Small intestine (tissue), 7 donors: Measurements from ENCODE around the gene FAM13B. TPM values are rescaled to one million over a fixed set of nuclear protein-coding genes. Genes with fewer than 3 reads are reported as not detected.

Experiments
- DNase-seq, 2 donors: peaks; one replicate each; pipeline versions ENCODE4 v3.0.0 to v3.0.0-alpha.2; 2013
- FAIRE-seq: peaks from 2 replicates; lab custom pipeline; 2012; peaks lifted over from hg19 to GRCh38; lab: Jason Lieb, UNC
- H3K27ac ChIP-seq, 3 donors: one replicate each; pipeline ENCODE4 v1.5.1; 2013; ENCODE audit warnings: low read length in 2 of 3, mild to moderate bottlenecking in 2 of 3, control low read depth in 1 of 3, inconsistent platforms in 1 of 3, low read depth in 1 of 3, moderate library complexity in 1 of 3
- H3K27me3 ChIP-seq, 3 donors: one replicate each; pipeline ENCODE4 v1.6.1; 2013; ENCODE audit warnings: low read length in 3 of 3, inconsistent platforms in 1 of 3; ENCODE audit not compliant: control insufficient read depth in 3 of 3, insufficient read depth in 3 of 3
- H3K36me3 ChIP-seq, 3 donors: one replicate each; pipeline ENCODE4 v1.6.1; 2013; ENCODE audit warnings: low read length in 3 of 3, inconsistent platforms in 1 of 3, low read depth in 1 of 3, mild to moderate bottlenecking in 1 of 3, moderate library complexity in 1 of 3; ENCODE audit not compliant: control insufficient read depth in 3 of 3, insufficient read depth in 2 of 3
- H3K4me1 ChIP-seq, 3 donors: one replicate each; pipeline ENCODE4 v1.6.1; 2013; ENCODE audit warnings: low read length in 2 of 3, inconsistent platforms in 1 of 3, low read depth in 1 of 3, mild to moderate bottlenecking in 1 of 3, moderate library complexity in 1 of 3; ENCODE audit not compliant: control insufficient read depth in 3 of 3, insufficient read depth in 2 of 3
- H3K4me3 ChIP-seq, 3 donors: one replicate each; pipeline ENCODE4 v1.5.1; 2013; ENCODE audit warnings: low read length in 3 of 3, control low read depth in 1 of 3, inconsistent platforms in 1 of 3, low read depth in 1 of 3, mild to moderate bottlenecking in 1 of 3, moderate library complexity in 1 of 3
- H3K9me3 ChIP-seq, 2 donors: one replicate each; pipeline ENCODE4 v1.6.1; 2013; ENCODE audit warnings: low read depth in 1 of 2, low read length in 1 of 2; ENCODE audit not compliant: control insufficient read depth in 2 of 2, insufficient read depth in 1 of 2
- WGBS, 3 donors: extraction: QIAGEN DNeasy Blood & Tissue Kit; methylation state at CpG; one replicate each; pipeline ENCODE4 v1.1.7; 2013; 5-methylcytosine and 5-hydroxymethylcytosine counted together
- polyA plus RNA-seq, 4 donors: library from polyadenylated mRNA; stranded (reverse) in 3 of 4; unstranded in 1 of 4; fragments of 200-250 nt in 3 of 4; fragments of 120-200 nt in 1 of 4; gene quantifications; one replicate each; pipeline versions ENCODE4 v1.2.1 to v1.2.3, GENCODE V29; 2013
- donor health status: healthy with polysubstance abuse.
- donor health status: control.
- donor health status: control.
- donor health status: Bipolar disorder and iron deficiency.
- donor health status: healthy.

The FAM13B gene
- polyA plus RNA-seq, 4 donors, result 5.8 to 21.9 (median 8.8) TPM

DNA sequence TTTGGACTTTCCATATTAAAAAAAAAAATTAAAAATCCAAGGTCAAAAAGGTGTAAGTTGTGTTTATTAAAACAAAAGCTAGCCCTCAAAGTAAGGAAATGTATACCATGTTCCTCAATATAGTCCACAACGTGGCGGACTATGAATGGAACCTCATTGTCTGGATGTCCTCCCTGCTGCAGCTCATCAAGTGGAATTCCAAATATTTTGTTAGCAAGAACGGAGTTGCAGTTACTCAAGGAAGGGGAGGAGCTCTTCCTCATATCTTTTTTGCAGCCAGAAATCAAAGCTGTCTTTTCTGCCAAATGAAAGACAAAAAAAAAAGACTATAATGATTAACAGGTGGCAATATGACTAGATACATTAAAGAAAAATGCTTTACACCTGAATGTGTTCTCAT, 14.0 kb downstream of the FAM13B start:
- H3K4me1 ChIP-seq, result no peaks in the 10 kb centered on the region
- no peak for FAIRE-seq
- H3K9me3 ChIP-seq, result no peaks in the 10 kb centered on the region
- peaks cover 0 to 16% (median 9%) of the 10 kb centered on the region in 3 donors for H3K36me3 ChIP-seq
- 73 to 95% (median 84%) methylated on average over 3 of the region's 3 CpGs for WGBS, 3 donors
- no peaks in the 10 kb centered on the region for H3K27me3 ChIP-seq
- H3K27ac ChIP-seq, result no peak overlapping the region
- H3K4me3 ChIP-seq, result no peak overlapping the region
- DNase-seq, result no peak

DNA sequence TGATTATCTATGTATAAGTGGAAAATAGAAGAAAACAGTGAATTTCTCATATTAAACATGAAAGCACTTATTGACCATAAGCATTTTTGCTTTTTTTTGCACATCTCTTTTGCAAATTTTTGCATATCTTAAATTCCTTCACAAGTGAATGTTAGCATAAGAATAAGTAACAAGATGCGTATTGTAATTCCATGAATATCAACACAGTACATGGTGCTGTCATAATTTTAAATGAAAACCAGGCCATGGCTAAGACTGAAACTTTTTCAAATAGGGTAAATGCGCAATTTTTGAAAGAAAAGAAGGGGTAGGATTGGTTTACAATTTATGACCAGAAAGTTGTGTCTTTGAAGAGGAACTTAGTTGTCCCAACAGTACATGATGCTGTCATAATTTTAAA, 17.0 kb downstream of the FAM13B start:
- no peak for FAIRE-seq
- Histone ChIP-seq H3K9me3 (no peaks in the 10 kb centered on the region), H3K36me3 (peaks cover 3 to 21% (median 9%) of the 10 kb centered on the region in 3 donors), H3K4me1 (no peaks in the 10 kb centered on the region), H3K4me3 (no peak overlapping the region), H3K27ac (no peak overlapping the region), H3K27me3 (no peaks in the 10 kb centered on the region)
- no peak for DNase-seq
- WGBS, 3 donors, result 97 to 100% (median 97%) methylated on average over 2 of the region's 2 CpGs

DNA sequence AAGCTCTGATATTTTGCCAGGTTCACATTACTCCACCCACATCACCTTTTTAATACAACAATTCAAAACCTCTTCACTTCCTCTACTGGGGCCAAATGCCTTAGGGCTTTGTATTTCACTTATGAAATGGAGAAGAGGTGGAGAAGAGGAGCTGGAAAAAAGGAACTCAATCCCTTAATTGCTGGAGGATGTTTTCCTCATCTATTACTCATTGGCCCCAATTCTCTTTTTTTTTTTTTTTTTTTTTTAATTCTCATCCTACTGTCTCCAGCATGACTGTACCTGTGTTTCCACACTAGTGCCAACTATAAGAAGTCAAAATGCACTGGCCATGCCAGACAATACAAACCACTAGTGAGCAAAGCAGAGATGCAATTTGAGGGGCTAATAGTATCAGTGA, 20.9 kb downstream of the FAM13B start:
- DNase-seq, result no peak
- FAIRE-seq, result no peak

DNA sequence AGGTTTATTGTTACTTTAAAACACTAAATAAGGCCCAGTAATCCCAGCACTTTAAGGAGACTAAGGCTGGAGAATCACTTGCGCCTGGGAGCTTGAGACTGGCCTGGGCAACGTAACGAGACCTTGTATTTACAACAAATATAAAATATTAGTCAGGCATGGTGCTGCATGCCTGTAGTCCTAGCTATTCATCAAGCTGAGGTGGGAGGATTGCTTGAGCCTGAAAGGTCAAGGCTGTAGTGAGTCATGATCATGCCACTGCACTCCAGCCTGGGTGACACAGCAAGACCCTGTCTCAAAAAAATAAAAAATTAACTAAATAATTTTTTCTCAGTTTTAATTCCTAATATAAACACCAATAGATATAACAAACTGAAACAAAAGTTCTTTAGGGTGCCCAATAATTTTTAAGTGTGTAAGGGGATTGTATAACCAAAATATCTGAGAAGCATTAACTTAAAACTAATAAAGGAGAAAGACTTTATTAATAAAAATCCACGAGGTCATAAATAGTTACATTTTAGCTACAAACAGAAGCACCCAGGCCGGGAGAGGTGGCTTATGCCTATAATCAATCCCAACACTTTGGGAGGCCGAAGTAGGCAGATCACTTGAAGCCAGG, 32.7 kb downstream of the FAM13B start:
- Histone ChIP-seq H3K36me3 (peaks cover 3 to 32% (median 9%) of the 10 kb centered on the region in 3 donors), H3K27me3 (no peaks in the 10 kb centered on the region), H3K4me1 (no peaks in the 10 kb centered on the region), H3K9me3 (no peaks in the 10 kb centered on the region), H3K27ac (no peak overlapping the region), H3K4me3 (no peak overlapping the region)
- DNase-seq (no peak), FAIRE-seq (no peak)
- 87 to 88% (median 87%) methylated on average over 6 of the region's 6 CpGs for WGBS, 3 donors

More for the DNA sequence above, 20.9 kb downstream of the FAM13B start:
- H3K9me3 ChIP-seq, result no peaks in the 10 kb centered on the region
- no peak overlapping the region for H3K4me3 ChIP-seq
- H3K27ac ChIP-seq, result no peak overlapping the region
- H3K4me1 ChIP-seq, result no peaks in the 10 kb centered on the region
- no peaks in the 10 kb centered on the region for H3K27me3 ChIP-seq
- peaks cover 3 to 33% (median 11%) of the 10 kb centered on the region in 3 donors for H3K36me3 ChIP-seq

DNA sequence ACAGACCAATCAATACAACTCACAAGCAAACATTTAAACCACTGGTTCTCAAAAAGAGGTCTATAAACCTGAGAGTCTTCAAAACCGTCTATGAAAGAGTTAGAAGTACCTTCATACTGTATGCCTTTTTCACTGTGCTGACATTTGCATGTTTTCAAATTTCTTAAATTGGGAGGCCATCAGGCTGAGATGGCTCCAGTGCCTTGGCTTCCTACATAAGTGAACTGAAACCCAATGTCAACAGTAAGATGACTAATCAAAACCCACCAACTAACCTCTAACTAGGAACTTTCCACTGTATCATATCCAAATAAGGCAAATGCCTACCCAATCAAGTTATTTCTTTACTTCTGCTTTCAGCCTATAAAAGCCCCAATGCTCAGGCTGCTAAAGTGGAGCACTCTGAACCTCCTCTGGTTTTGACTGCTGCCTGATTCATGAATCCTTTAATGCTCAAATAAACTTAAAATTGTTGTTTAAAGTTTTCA, 35.1 kb downstream of the FAM13B start:
- H3K4me3 ChIP-seq, result no peak overlapping the region
- H3K27ac ChIP-seq, result no peak overlapping the region
- WGBS, 3 donors, result 82 to 90% (median 83%) methylated on average over 1 of the region's 1 CpG
- no peak for FAIRE-seq
- no peak for DNase-seq
- peaks cover 3 to 25% (median 3%) of the 10 kb centered on the region in 3 donors for H3K36me3 ChIP-seq
- H3K4me1 ChIP-seq, result no peaks in the 10 kb centered on the region
- no peaks in the 10 kb centered on the region for H3K27me3 ChIP-seq
- H3K9me3 ChIP-seq, result no peaks in the 10 kb centered on the region

DNA sequence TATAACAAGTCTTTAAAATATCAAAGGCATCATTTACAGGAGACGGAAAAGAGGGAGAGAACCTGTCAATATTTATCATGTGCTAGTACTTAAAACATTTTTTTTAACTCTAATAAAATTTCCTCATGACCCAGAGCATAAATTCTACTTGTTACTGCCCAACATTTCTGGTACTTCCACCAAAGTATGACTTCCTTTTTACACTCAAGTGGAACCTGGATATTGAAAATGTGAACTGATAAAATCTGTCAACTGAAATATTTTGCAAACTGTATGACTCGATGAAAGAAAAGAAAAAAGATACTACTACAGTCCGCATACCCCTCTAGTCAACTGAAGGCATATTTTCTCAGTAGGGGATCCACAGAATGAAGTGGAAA, 37.1 kb downstream of the FAM13B start:
- no peaks in the 10 kb centered on the region for H3K9me3 ChIP-seq
- no peaks in the 10 kb centered on the region for H3K4me1 ChIP-seq
- DNase-seq (no peak), FAIRE-seq (no peak)
- no peak overlapping the region for H3K27ac ChIP-seq
- H3K4me3 ChIP-seq, result no peak overlapping the region
- H3K36me3 ChIP-seq, result peaks cover 2 to 22% (median 3%) of the 10 kb centered on the region in 3 donors
- H3K27me3 ChIP-seq, result no peaks in the 10 kb centered on the region
- 76 to 82% (median 81%) methylated on average over 3 of the region's 3 CpGs for WGBS, 3 donors

DNA sequence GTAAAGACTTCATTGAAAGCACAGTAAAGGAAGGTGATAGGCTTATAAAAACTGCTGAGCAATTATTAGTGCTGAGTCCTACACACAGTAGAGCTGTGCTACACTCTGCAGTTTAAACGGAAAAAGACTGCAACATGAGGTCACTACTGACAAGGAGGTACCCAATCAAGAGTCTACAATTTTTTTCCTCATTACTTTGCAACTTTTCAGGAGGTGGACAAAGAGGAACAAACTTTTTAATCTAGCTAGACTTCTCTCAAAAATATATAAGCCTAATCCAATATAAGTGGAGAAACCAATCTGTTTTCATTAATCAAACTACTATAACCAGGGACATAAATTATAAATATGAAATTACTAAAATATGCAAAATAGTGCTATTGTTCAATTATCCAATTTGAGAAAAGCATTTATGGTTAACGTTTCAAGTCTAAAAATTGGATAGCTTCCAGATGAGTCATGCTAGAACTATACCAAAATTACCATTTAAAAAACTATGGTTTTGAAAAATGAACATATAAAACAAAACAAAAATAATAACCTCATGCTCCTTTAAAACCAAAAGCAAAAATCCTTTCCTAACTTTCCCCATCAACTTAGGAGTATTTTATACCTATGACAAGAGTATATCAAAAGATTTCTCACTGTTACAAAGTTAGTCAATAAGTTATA, 37.7 kb downstream of the FAM13B start:
- FAIRE-seq (no peak), DNase-seq (no peak)
- Histone ChIP-seq H3K9me3 (no peaks in the 10 kb centered on the region), H3K36me3 (peaks cover 2 to 19% (median 3%) of the 10 kb centered on the region in 3 donors), H3K4me1 (no peaks in the 10 kb centered on the region), H3K4me3 (no peak overlapping the region), H3K27me3 (no peaks in the 10 kb centered on the region), H3K27ac (no peak overlapping the region)
- 19 to 30% (median 21%) methylated on average over 2 of the region's 2 CpGs for WGBS, 3 donors

DNA sequence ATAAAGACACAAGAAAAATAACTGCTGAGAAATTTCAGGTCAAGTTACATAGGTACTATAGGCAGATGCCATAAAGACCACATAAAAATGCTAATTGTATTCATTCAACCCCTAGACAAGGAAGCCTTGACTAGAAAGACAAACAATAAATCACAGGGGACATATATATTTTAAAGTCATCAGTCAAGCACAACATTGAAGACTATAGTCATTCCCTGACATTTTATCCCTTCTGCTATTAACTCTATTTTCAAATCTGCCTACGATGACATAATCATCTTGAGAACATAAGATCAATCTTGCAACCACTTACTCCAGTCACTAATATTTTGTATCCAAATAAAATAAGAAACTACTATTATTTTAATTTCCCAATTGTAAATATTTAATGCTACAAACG, 38.3 kb downstream of the FAM13B start:
- H3K36me3 ChIP-seq, result peaks cover 0 to 16% (median 3%) of the 10 kb centered on the region in 3 donors
- DNase-seq, result no peak
- H3K4me3 ChIP-seq, result no peak overlapping the region
- no peaks in the 10 kb centered on the region for H3K27me3 ChIP-seq
- no peak for FAIRE-seq
- H3K9me3 ChIP-seq, result no peaks in the 10 kb centered on the region
- H3K27ac ChIP-seq, result no peak overlapping the region
- no peaks in the 10 kb centered on the region for H3K4me1 ChIP-seq
- WGBS, 3 donors, result 74 to 81% (median 80%) methylated on average over 2 of the region's 2 CpGs
